GM18511 (cell line): ENCODE data around the gene MRM3.
A peak's percentile ranks its signal among the peaks of the same experiment; 100 is the strongest.
"Not testable (repeated sequence)": the region's sequence is repeated elsewhere in the genome, so short reads cannot be mapped to it uniquely, and the experiment has no call there.

Experiments used
- ATAC-seq: cut with Tn5 transposase; IDR thresholded peaks from one replicate; pipeline ENCODE4 v1.9.1; 2021; ENCODE audit warnings: mild to moderate bottlenecking, moderate library complexity; ENCODE audit not compliant: unreplicated experiment

Gene MRM3, protein sequence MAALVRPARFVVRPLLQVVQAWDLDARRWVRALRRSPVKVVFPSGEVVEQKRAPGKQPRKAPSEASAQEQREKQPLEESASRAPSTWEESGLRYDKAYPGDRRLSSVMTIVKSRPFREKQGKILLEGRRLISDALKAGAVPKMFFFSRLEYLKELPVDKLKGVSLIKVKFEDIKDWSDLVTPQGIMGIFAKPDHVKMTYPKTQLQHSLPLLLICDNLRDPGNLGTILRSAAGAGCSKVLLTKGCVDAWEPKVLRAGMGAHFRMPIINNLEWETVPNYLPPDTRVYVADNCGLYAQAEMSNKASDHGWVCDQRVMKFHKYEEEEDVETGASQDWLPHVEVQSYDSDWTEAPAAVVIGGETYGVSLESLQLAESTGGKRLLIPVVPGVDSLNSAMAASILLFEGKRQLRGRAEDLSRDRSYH

GRCh38 chr17:781805-782731, at the start of gene MRM3, which contains the start of gene GLOD4:
MRM3 (plus strand) TSS chr17:782353; CDS start chr17:782379, 26 bp downstream.
GLOD4 (minus strand) TSS chr17:782280; CDS start chr17:782255, 25 bp downstream.
- peak; percentile 95 for ATAC-seq

- ATAC-seq, result peak; percentile 47
Observed at GRCh38 chr17:732902-733720, 49.0 kb upstream of the MRM3 start.

GRCh38 chr17:733743-734142, 48.4 kb upstream of the MRM3 start:
- ATAC-seq, result no peak

DNA sequence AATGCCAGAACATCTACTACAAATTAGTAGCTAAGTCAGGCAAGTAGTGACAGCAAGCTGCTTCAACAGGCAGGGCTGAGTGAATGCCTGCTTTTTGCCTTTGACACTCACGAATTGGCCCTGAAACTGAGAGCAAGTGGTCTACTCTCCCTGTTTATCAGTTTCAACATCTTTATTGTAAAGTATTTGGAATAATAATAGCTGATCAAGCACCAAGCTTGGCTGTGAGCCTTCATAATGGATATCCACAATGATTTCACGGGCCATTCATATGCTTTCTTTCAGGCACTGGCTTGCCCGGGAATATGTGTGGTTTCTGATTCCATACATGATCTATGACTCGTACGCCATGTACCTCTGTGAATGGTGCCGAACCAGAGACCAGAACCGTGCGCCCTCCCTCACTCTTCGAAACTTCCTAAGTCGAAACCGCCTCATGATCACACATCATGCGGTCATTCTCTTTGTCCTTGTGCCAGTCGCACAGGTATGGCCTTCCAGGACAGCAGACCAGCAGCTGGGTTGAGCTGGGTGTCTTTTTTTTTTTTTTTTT, 44.5 kb upstream of the MRM3 start:
- ATAC-seq, result no peak

DNA sequence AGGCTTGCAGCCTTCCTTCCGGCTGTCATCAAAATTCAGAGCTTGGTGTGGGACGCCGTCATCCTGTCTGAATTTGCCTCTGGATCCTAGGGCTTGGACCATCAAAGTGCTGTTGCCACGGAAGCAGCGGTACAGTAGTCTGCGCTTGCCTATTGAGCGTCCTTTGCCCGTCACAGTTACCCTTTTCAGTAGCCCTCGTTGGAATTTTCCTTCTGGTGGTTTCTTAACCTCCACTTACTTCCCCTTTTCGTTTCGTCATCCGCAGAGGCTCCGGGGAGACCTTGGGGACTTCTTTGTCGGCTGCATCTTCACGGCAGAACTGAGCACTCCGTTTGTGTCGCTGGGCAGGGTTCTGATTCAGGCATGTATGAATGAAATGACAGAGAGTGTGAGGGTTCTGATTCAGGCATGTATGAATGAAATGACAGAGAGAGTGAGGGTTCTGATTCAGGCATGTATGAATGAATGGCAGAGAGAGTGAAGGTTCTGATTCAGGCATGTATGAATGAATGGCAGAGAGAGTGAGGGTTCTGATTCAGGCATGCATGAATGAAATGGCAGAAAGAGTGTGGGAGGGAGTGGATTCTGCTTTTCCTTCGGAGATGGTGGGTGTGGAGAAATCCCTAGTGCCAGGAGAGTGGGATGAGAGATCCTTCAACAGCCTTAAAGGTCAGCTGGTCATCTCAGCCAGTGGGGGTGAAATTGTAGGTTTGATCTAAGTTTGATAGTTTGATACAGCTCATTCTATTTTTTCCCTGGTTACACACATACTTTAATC, 41.7 kb upstream of the MRM3 start:
- peak; percentile 86 for ATAC-seq

- ATAC-seq, result no peak
Observed at GRCh38 chr17:742147-742793, 39.9 kb upstream of the MRM3 start.

DNA sequence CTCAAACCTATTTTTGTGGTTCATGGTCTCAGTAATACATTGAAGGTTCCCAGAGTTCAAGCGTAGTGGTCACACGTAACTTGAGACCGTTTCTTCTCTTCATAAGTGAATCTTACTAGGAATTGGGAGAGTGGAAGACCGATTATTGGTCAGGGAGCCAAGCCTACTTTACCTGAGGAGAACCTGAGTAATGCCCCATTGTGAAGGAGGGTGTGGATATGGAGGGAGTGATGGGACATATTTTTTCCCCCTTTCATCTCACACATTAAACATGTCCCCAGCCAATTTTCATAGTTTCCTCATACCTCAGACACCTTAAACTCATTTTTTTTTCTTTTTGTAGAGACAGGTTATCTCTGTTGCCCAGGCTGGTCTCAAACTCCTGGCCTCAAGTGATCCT, 39.0 kb upstream of the MRM3 start:
- ATAC-seq, result no peak

- no peak for ATAC-seq
Observed at GRCh38 chr17:744937-745336, 37.2 kb upstream of the MRM3 start.

GRCh38 chr17:745406-745805, 36.7 kb upstream of the MRM3 start:
- no peak for ATAC-seq

- ATAC-seq, result no peak
Observed at GRCh38 chr17:746181-746580, 36.0 kb upstream of the MRM3 start.

- ATAC-seq, result no peak
Observed at GRCh38 chr17:746783-747629, 35.1 kb upstream of the MRM3 start.

DNA sequence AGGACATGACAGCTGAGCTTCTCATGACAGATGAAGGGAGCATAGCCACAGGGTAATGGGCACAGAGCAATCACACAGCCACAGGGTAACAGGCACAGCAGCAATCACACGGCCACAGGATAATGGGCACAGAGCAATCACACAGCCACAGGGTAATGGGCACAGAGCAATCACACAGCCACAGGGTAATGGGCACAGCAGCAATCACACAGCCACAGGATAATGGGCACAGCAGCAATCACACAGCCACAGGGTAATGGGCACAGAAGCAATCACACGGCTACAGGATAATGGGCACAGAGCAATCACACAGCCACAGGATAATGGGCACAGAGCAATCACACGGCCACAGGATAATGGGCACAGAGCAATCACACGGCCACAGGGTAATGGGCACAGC, 33.5 kb upstream of the MRM3 start:
- not testable (repeated sequence) for ATAC-seq

- ATAC-seq, result not testable (repeated sequence)
Observed at GRCh38 chr17:749359-749758, 32.8 kb upstream of the MRM3 start.

GRCh38 chr17:750431-751037, 31.6 kb upstream of the MRM3 start:
- ATAC-seq, result no peak

DNA sequence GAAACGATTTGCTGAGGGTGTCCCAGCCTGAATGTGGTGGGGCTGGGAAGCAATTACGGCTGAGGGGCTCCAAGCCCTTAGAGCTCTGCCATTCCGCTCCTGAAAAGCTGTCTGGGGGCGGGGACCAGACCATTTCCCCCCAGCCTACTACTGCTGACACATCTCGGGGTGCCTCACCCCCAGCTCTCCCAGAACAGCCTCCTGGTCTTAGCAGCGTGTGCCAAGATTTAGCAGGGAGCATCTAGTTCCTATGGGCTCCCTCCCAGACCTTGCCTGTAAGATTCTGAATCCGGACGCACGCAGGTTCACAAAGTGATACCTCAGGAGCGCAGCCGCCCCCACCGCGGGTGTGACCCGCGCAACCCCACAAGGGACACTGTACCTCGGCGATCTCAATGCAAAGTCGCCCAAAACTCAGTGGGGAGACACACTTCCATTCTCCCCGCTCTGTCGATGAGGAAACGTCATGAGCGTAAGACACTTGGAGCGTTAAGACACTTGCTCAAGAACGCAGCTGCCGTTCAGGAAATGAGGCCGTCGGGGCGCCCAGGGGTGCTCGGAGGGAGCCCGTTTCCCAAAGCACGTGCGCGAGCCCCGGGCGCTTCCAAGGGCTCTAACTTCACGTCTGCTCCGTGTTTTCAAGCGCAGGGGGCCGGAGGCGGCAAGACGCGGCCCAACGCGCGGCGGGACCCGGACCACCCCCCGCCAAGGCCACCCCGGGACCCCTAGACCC, 30.7 kb upstream of the MRM3 start:
- ATAC-seq, result peak; percentile 42

DNA sequence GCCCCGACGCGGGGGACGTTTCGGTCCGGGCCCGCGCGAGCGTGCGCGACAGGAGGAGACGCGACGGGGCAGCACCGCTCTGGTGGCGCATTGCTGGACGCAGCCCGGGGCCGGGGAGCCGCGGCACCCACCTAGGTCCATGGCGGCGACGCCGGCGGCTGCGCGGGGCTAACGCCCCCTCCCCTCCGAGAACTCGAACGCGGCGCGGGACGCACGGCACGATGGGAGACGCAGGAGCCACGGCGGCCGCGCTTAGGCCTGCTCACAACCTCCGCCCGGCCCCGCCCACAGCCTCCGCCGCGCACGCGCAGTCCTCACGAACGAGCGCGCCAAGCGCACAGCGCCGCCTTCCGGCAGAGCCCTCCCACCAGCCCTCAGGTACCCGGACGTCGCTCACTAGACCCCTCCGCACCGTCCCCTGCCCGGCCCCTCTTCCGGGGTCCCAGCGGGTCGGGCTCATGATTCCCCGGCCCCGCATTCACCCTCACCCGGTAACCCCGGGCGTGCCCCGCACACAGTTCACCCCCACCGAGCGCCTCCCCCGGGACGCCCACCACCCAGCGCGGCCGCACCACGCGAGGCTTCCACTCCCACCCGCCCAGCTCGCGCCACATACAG, 30.0 kb upstream of the MRM3 start, which contains the start of gene GEMIN4:
GEMIN4 (minus strand) TSS at position 263 of the 618 bp plus-strand sequence; CDS start at position 141, 122 bp downstream.
- peak; percentile 83 for ATAC-seq
